Muscle of back (tissue), 11 donors: ENCODE data around the gene ATG101. TPM values are rescaled to one million over a fixed set of nuclear protein-coding genes. Genes with fewer than 3 reads are reported as not detected.

Source experiments
- DNase-seq, 3 donors: peaks; one replicate each; pipeline versions ENCODE4 v3.0.0 to v3.0.0-alpha.2; 2013
- polyA plus RNA-seq, 10 donors: library from polyadenylated mRNA; unstranded; fragments of 120-200 nt; gene quantifications; one replicate each; pipeline ENCODE4 v1.2.1, GENCODE V29; 2013; ENCODE audit not compliant: insufficient read length in 10 of 10

Gene ATG101
- polyA plus RNA-seq, 10 donors: 21.1 to 31.8 (median 23.1) TPM

GRCh38 chr12:52076811-52077210 is 7.0 kb downstream of the ATG101 start:
- no peak for DNase-seq

DNA sequence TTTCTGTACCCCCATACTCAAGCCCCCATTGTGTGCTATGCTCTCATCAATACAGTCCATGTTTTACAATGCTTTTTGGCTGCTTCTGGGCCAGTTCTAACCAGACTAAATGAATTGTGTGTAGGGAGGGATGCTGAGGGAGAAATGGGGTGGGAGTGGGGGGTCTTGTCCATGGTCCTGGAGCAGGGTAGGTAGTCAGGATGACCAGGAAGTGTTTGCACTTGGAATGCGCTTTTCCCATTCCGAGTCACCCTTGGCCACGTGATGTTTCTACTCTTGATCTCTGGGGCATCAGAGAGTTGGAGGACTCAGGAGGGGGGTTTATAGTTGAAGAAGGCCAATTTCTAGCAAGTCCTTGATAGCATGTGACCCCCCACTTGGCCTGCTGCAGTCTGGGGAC is 8.5 kb downstream of the ATG101 start:
- peak in 1 of 3 donors; percentile 5 for DNase-seq

GRCh38 chr12:52079576-52080402 is 10.0 kb downstream of the ATG101 start, which contains the start of gene SMIM41:
TSS of gene SMIM41 (plus strand) at chr12:52079704. CDS start at chr12:52079780, 76 bp downstream.
- DNase-seq: peak in 1 of 3 donors; percentile 46

DNA sequence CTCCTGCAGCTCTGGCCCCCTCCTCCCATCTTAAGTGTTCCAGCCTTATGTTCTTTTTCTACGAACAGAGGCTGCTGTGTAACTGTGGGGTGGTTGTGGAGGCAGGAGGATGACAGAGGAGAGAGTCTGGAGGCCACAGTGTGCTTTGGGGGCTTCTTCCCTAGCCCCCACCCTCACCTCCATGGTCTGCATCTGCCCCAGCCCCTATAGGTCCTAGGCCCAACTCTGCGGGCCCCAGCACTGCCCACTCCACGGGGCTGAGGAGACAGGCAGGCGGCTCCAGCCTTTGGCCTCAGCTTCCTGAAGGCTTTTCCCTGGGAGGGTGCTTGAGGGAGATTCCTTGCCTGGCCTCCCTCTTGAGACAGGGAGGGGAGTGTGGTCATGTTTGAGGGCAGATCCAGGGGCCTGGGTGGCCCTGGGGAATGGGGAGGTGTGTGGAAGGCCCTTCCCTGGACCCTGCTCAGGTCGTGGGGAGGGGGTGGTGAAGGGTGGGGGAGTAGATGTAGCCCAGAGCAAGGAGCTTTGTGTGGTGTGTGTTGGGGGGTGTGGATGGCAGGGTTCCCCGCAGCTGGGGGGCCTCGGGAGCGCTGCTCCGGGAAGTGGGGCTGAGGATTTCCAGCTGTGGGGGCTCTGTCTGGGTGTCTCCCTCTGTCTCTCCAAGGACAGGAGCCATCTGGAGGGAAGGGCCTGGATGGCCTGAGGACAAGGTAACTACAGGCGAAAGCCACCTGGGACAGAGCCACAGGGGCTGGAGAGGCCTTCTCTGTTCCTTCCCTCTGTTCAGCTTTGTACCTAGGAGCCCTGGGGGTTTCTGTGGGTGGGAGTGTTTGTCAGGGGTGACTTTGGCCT is 10.8 kb downstream of the ATG101 start:
- peak in 1 of 3 donors; percentile 33 for DNase-seq

DNA sequence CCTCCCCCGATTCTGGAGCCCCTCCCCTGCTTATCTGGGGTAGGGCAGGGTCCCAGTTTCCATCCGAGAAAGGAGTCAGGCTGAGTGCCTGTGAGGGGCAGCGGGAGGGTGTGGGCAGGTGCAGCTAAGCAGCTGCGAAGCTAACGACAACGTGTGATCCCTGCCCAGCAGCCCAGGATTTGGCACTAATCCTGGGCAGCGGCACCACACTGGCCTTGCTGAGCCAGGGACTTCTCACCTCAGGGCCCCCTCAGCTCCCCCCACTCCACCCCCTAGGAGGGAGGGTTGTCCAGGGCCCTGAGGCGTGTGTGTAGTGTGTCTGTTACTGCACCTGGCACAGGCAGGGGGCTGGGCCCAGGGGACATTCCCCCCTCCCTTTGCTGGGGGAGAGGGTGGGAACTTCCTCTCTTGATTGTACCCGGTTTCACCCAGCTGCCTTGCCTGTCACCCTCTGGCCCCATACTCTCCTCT is 11.5 kb downstream of the ATG101 start:
- DNase-seq: peak in 2 of 3 donors; percentile 59 to 74

DNA sequence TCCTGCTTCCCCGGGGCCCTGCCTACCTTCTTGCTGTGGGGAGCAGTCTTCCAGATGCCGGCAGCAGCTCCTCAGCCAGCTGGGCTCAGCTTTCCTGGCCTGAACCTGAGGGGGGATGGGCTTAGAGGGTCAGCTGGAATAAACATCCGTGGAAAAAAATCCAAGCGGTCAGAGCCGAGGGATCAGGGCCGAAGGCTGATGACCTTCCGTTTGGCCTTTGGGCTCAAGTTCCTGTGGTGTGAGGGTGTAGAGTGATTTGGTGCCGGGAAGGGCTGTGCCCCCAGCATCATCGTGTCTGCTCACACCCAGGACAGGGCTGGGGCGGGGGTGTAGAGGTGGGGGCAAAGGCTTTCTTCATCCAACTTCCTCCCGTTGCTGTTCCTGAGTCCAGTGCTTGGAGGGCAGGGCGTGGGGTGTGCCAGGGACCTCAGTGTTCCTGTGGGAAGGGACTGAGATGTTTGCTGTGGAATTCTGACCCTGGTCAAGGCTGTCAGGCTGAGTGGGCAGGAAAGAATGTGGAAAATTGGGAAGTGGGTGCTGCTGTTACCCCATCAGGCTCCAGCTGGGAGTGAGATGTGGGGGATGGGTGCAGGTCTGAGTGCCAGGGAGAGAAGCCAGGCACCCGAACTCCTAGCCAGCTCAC is 12.4 kb downstream of the ATG101 start:
- DNase-seq: peak in 2 of 3 donors; percentile 62 to 84

DNA sequence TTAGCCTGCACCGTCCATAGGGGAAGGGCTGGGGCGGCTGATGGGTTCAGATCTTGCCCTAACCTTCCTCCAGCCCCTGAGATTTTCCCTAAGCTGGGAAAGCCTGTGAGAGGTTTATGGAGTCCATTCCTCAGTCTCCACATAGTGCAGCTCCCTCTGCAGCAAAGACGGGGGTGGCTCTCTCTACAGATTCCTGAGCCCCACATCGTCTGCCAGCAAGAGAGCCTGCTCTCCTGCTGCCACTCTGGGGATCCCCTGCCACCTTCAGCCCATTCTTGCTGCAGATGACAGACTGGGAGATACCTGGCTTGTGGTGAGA is 12.8 kb downstream of the ATG101 start:
- DNase-seq: peak in 1 of 3 donors; percentile 36

- DNase-seq: peak; percentile 35 to 84 (median 50)
These were observed 13.3 kb downstream of the ATG101 start for GRCh38 chr12:52082988-52083637.

GRCh38 chr12:52083638-52083996 is 13.8 kb downstream of the ATG101 start:
- DNase-seq: no peak

DNA sequence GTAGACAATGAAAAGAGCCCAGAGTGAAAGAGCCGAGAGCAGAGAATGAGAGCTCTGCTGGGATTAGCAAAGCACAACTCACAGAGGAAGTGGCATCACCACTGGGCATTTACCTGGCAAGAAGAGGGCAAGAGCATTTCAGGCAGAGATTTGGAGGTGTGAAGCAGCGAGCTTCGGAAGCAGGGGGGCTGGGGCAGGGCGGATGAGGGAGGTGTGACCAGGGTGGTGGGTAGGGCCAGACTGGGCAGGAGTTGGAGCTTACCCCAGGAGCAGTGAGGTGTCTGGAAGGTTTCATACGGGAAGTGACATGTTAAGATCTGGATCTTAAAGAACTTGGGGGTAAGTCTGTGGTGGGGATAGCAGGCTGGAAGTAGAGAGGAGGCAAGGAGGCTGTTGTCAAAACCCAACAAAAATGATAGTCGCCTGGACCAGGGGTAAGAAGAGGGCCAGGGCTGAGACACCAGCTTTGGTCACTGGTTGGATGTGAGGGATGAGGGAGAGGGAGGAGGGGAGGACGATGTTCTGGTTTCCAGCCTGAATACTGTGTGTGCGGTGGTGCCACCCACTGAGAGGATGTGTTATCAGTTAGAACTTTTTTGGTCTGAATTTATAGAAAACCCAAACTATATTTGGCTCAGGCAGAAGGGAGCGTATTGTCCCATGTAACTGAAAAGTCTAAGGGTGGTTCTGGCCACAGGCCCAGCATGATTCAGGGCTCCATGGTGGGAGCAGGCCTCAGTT is 14.9 kb downstream of the ATG101 start:
- no peak for DNase-seq

DNA sequence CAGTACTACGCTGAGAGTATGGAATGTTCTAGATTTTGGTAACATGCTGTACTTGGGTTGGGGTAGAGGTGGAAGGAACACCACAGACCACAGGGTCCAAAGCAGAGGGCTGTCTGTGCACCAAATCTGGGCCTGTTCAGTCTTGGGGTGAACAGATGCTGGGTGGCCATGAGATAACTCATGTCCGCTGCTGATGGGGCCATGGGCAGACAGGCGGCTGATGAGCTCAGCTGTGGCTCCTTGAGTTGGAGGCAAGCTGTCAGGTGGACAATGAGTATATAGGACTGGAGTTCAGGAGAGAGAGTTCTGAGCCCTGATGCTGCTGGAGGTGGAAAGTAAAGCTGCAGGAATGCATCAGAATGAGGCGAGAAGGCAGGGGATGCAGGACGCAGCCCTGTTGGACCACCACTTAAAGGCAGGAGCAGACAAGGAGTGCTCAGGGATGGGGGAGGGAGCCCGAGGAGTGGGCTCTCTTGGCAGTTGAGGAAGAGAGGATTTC is 16.0 kb downstream of the ATG101 start:
- no peak for DNase-seq

DNA sequence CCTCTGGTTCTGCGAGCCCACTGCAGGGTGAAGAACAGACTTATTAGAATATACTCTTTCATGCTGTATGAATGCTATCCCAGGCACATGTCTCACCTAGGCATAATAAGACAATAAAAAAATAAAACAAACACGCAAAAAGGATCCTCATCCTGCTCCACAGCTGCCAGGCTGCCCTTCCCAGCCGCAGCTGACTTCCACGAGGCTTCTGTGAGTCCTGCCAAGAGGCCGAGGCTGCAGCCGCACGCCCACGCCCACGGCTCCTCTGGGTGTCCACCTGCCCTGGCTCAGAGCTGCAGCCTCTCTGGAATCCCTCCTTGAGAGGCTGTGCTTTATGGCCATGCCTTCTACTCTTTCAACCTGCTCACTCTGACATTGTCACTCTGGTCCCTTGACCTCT is 16.6 kb downstream of the ATG101 start:
- peak in 1 of 3 donors; percentile 33 for DNase-seq

DNA sequence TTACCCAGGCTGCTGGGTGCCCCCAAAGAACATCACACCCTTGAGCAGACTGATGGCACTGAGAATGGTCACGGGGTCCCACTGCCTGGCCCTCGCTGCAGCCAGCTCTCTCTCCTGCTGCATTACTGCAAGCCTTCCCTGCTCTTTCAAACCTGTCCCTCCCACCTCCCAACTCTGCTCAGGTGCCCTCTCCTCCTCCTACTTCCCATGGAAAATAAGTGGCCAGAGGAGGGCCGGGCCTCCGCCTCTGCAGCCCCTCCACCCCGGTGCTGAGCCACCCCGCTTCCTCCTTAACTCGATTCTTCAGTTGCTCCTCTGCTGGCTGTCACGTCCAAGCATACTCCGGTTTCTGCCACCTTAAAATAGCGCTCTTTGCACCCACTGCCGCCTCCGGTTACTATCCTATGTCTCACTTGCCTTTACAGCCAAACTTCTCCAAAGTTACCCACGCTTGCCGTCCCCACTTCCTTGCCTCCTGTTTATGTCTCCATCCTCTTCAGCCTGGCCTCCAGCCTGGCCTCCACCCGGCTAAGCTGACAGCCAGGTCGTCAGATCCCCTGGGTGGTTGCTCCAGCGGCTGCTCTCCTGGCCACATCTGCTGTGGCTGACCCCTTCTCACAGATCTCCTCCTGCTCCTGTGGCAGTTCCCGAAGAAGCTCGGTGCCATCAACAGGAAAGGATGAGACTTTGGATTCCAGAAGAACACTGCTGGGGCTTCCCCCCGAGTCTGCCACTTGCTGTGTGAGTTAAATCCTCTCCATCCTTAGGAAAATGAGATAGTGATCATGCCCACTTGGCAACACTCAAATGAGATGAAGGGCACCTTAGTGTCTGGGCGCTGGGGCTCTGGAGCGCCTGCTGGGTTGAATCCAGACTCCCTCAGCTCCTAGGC is 17.4 kb downstream of the ATG101 start:
- DNase-seq: peak in 1 of 3 donors; percentile 5

DNA sequence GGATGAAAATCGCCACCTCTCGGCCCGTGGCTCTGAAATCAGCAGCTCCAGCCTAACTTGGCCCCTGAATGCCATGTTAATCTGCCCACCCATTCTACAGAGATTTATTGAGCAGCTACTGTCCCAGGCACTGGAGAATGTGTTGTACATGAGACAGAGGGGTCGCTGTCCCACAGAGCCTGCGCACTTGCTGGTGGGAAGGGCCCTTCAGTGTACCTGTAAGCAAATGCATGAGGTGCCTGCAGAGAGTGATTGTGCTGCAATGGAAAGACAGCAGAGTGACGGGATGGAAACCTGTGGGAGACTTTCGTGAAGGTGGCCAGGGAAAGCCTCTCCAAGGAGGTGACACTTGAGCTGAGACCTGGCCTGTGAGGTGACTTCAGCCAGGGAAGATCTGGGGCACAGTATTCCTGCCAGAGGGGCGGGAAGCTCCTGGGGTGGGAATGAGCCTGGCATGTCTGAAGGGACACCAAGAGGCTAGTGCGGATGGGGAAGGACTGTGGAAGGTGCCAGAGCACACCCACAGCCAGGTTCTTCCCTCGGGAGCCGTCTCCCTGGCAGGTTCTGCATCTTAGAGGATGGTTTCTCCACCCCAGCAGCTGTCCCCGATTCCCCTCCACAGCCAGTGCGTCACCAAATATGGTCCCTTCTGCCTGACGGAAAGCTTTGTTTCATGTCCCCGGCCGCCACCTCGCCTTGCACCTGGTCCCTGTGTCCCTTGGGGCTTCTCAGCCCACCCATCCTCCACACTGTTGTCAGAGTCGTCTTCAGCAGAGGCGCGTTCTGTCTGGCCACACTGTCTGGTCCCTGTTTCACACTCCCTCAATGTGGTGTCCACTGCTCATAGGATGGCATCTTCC is 18.4 kb downstream of the ATG101 start:
- DNase-seq: peak in 1 of 3 donors; percentile 4

- no peak for DNase-seq
These were observed 19.7 kb downstream of the ATG101 start for GRCh38 chr12:52089491-52089890.

- DNase-seq: no peak
These were observed 20.5 kb downstream of the ATG101 start for GRCh38 chr12:52090291-52090690.

DNA sequence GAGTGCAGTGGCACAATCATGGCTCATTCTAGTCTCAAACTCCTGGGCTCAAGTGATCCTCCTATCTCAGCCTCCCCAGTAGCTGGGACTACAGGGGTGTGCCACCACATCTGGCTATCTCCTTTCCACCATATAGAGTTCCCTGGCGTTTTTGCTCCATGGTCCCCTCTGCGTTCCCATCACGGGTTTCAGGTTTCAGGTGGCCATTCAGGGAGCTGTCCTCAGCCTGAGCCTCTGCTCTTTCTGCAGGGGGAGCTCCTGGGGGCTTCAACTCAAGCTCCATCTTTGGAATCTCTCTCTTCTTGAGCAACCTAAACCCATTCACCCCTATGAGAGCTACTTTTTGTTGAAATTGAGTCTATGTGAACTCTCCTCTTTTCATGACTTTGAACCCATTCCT is 21.3 kb downstream of the ATG101 start:
- no peak for DNase-seq

DNA sequence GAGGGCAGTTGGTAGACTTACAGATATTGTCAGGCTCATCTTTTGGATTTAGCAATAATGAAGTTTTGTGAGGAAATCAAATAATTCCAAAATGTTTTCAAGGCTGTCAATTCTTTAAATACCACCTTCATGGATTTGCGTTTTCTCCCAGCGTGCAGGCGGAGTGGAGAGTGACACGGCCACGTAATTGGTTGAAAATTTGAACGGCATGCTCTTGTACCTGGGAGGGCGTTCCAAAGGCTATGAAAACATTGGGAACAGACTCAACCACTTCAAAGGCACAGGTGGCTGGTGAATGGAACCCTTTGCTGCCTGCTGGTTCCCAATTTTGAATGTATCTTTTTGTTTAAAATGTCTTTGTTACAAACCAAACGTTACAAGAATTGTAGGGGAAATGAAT is 22.1 kb downstream of the ATG101 start:
- DNase-seq: no peak

- DNase-seq: no peak
These were observed 23.6 kb downstream of the ATG101 start for GRCh38 chr12:52093346-52093745.
